ENCODE results near the gene SPTSSA.

DNA sequence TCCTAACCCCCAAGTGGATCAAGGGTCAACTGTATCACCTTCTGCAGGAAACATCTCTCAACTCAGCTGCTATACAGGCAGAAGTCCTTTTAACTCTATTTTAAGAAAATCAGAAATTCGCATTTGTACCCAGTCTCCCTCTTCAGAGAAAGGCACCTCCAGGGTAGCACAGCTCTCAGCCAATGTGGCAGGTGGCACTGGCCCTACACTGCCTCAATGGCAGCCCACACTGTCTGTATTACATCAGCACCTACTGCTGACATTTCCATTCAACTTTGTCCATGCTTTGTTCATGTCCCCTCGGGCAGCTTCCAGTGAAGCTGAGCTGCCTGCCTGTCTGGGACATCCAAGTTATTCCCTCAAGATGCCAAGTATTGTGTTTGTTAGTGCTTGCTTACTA is 8.8 kb downstream of the SPTSSA start:
- no peak for TF ChIP-seq ZNF175 (tag by site-specific recombination; IDR thresholded peaks at IDR 0.05)
- TF ChIP-seq, protein P1, sequence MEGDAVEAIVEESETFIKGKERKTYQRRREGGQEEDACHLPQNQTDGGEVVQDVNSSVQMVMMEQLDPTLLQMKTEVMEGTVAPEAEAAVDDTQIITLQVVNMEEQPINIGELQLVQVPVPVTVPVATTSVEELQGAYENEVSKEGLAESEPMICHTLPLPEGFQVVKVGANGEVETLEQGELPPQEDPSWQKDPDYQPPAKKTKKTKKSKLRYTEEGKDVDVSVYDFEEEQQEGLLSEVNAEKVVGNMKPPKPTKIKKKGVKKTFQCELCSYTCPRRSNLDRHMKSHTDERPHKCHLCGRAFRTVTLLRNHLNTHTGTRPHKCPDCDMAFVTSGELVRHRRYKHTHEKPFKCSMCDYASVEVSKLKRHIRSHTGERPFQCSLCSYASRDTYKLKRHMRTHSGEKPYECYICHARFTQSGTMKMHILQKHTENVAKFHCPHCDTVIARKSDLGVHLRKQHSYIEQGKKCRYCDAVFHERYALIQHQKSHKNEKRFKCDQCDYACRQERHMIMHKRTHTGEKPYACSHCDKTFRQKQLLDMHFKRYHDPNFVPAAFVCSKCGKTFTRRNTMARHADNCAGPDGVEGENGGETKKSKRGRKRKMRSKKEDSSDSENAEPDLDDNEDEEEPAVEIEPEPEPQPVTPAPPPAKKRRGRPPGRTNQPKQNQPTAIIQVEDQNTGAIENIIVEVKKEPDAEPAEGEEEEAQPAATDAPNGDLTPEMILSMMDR (tag by site-specific recombination; IDR thresholded peaks at IDR 0.05): no peak
- no peak for TF ChIP-seq ZNF24 (tag by site-specific recombination; IDR thresholded peaks at IDR 0.05)
- no peak for TF ChIP-seq ZNF830 (tag by site-specific recombination; IDR thresholded peaks at IDR 0.05; ENCODE audit: low read depth)
- no peak for TF ChIP-seq BCL11A (tag by site-specific recombination; IDR thresholded peaks at IDR 0.05; ENCODE audit: low read depth)
- TF ChIP-seq, protein P2, sequence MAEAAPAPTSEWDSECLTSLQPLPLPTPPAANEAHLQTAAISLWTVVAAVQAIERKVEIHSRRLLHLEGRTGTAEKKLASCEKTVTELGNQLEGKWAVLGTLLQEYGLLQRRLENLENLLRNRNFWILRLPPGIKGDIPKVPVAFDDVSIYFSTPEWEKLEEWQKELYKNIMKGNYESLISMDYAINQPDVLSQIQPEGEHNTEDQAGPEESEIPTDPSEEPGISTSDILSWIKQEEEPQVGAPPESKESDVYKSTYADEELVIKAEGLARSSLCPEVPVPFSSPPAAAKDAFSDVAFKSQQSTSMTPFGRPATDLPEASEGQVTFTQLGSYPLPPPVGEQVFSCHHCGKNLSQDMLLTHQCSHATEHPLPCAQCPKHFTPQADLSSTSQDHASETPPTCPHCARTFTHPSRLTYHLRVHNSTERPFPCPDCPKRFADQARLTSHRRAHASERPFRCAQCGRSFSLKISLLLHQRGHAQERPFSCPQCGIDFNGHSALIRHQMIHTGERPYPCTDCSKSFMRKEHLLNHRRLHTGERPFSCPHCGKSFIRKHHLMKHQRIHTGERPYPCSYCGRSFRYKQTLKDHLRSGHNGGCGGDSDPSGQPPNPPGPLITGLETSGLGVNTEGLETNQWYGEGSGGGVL (tag by site-specific recombination; IDR thresholded peaks at IDR 0.05): no peak
- TF ChIP-seq, protein P3, sequence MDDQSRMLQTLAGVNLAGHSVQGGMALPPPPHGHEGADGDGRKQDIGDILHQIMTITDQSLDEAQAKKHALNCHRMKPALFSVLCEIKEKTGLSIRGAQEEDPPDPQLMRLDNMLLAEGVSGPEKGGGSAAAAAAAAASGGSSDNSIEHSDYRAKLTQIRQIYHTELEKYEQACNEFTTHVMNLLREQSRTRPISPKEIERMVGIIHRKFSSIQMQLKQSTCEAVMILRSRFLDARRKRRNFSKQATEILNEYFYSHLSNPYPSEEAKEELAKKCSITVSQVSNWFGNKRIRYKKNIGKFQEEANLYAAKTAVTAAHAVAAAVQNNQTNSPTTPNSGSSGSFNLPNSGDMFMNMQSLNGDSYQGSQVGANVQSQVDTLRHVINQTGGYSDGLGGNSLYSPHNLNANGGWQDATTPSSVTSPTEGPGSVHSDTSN (CRISPR knock-in tag; IDR thresholded peaks at IDR 0.05): no peak
- no peak for TF ChIP-seq ZNF19 (tag by site-specific recombination; IDR thresholded peaks at IDR 0.05; ENCODE audit: low read depth)

Data from HEK293 (cell line).